Mammary epithelial cell (primary cell): ENCODE measurements around the gene WDR26.

ENCODE experiments used
- EZH2 ChIP-seq: IDR thresholded peaks from 2 replicates; pipeline ENCODE4 v1.6.1; 2012; ENCODE audit warnings: low read length, inconsistent platforms, borderline replicate concordance
- TF ChIP-seq, protein P1 (sequence below), 2 donors: IDR thresholded peaks in 1 of 2; conservative IDR thresholded peaks in 1 of 2; 2 replicates each; pipeline ENCODE4 v1.5.1; 2011 to 2012; ENCODE audit warnings: inconsistent platforms in 2 of 2, low read length in 2 of 2, mild to moderate bottlenecking in 2 of 2, control low read depth in 1 of 2, low read depth in 1 of 2; ENCODE audit not compliant: insufficient read depth in 1 of 2; ENCODE audit errors: extremely low read depth in 1 of 2

DNA sequence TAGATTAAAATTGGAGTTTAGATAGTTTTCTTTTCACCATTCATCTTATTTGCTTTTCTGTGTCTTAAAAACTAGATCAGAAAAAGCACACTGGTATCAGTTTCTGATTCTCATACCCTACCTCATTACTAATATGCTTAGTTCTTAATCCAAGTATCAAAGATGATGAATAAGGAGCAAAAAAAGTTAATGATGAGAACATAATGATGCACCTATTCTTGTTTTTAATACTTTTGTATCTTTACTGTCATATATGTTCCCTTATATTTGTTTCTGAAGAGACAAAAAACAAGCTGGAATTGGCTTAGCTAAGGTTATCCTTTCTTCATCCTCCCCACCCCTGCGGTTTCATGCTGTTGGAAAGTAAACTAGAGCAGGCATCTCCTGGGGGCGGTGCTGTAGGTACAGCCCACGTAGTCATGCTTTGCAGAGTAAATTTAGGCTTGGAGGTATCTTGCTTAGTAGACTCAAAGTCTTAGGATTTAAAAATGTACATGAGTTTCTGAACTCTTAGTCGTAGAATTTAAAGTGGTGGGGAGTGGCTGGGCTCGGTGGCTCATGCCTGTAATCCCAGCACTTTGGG, 61.5 kb downstream of the WDR26 start:
- no peak for TF ChIP-seq EZH2
- TF ChIP-seq, protein P1, sequence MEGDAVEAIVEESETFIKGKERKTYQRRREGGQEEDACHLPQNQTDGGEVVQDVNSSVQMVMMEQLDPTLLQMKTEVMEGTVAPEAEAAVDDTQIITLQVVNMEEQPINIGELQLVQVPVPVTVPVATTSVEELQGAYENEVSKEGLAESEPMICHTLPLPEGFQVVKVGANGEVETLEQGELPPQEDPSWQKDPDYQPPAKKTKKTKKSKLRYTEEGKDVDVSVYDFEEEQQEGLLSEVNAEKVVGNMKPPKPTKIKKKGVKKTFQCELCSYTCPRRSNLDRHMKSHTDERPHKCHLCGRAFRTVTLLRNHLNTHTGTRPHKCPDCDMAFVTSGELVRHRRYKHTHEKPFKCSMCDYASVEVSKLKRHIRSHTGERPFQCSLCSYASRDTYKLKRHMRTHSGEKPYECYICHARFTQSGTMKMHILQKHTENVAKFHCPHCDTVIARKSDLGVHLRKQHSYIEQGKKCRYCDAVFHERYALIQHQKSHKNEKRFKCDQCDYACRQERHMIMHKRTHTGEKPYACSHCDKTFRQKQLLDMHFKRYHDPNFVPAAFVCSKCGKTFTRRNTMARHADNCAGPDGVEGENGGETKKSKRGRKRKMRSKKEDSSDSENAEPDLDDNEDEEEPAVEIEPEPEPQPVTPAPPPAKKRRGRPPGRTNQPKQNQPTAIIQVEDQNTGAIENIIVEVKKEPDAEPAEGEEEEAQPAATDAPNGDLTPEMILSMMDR (conservative IDR thresholded peaks at IDR 0.05 in 1 of 2, IDR thresholded peaks at IDR 0.05 in 1 of 2; ENCODE audit: extremely low read depth in 1 of 2, insufficient read depth in 1 of 2, low read depth in 1 of 2, low read length in 2 of 2) = no peak
